Central memory CD4-positive, alpha-beta T cell (primary cell): ENCODE results near the gene C3orf52.

Experiments used
- DNase-seq: peaks from one replicate; pipeline ENCODE4 v3.0.0; 2022

Gene C3orf52

GRCh38 chr3:112119962-112120836 lies 34.0 kb downstream of the C3orf52 start:
- no peak for DNase-seq

- DNase-seq = no peak
These were observed 35.7 kb downstream of the C3orf52 start for GRCh38 chr3:112121577-112122547.

GRCh38 chr3:112122870-112123269 lies 36.7 kb downstream of the C3orf52 start:
- DNase-seq = no peak

- DNase-seq = no peak
These were observed 37.4 kb downstream of the C3orf52 start for GRCh38 chr3:112123548-112123947.

GRCh38 chr3:112124907-112125607 lies 38.9 kb downstream of the C3orf52 start:
- no peak for DNase-seq

- DNase-seq = no peak
These were observed 40.3 kb downstream of the C3orf52 start for GRCh38 chr3:112126511-112126911.

GRCh38 chr3:112127522-112128494 lies 41.6 kb downstream of the C3orf52 start:
- DNase-seq = no peak

- peak; percentile 82 for DNase-seq
These were observed 42.9 kb downstream of the C3orf52 start for GRCh38 chr3:112128843-112129727.

- DNase-seq = no peak
These were observed 43.9 kb downstream of the C3orf52 start for GRCh38 chr3:112129925-112130637.

- DNase-seq = no peak
These were observed 44.4 kb downstream of the C3orf52 start for GRCh38 chr3:112130638-112130993.

- no peak for DNase-seq
These were observed 44.9 kb downstream of the C3orf52 start for GRCh38 chr3:112131111-112131510.

GRCh38 chr3:112132088-112132487 lies 45.9 kb downstream of the C3orf52 start:
- DNase-seq = no peak

GRCh38 chr3:112132554-112132953 lies 46.4 kb downstream of the C3orf52 start:
- no peak for DNase-seq

- DNase-seq = peak; percentile 77
These were observed 46.8 kb downstream of the C3orf52 start, which contains the start of gene GCSAM for GRCh38 chr3:112132975-112133448. Gene GCSAM, minus strand, starts transcription at chr3:112133248. Its CDS starts 128 bp downstream, at chr3:112133120.

GRCh38 chr3:112133626-112134334 lies 47.6 kb downstream of the C3orf52 start:
- no peak for DNase-seq

- DNase-seq = peak; percentile 65
These were observed 48.3 kb downstream of the C3orf52 start for GRCh38 chr3:112134335-112135124.

- DNase-seq = no peak
These were observed 49.9 kb downstream of the C3orf52 start for GRCh38 chr3:112136046-112136445.
